Stomach (tissue), 9 donors: ENCODE data around the gene PNPLA5. TPM values are rescaled to one million over a fixed set of nuclear protein-coding genes. Genes with fewer than 3 reads are reported as not detected.

ENCODE experiments used
- DNase-seq, 2 donors: peaks; one replicate each; pipeline versions ENCODE4 v3.0.0 to v3.0.0-alpha.2; 2013 to 2019
- H3K27ac ChIP-seq, 5 donors: fragments of 200-600 bp in 4 of 5; sonication (generic) in 4 of 5; one replicate each; pipeline ENCODE4 v1.5.1; 2013 to 2019; ENCODE audit warnings: mild to moderate bottlenecking in 1 of 5, moderate library complexity in 1 of 5
- H3K27me3 ChIP-seq, 3 donors: fragments of 200-600 bp; sonication (generic); one replicate each; pipeline ENCODE4 v1.5.1; 2017 to 2019; ENCODE audit warnings: mixed run types in 1 of 3
- H3K36me3 ChIP-seq, 4 donors: fragments of 200-600 bp; sonication (generic); 1 replicate in 3 of 4; 2 replicates in 1 of 4; pipeline ENCODE4 v1.5.1; 2016 to 2019
- H3K4me1 ChIP-seq, 4 donors: fragments of 200-600 bp; sonication (generic); one replicate each; pipeline ENCODE4 v1.5.1; 2016 to 2019
- H3K4me3 ChIP-seq, 4 donors: fragments of 200-600 bp; sonication (generic) in 3 of 4; one replicate each; pipeline ENCODE4 v1.5.1; 2016 to 2019; ENCODE audit warnings: mild to moderate bottlenecking in 1 of 4
- H3K9me3 ChIP-seq, 4 donors: fragments of 200-600 bp; sonication (generic); one replicate each; pipeline ENCODE4 v1.5.1; 2016 to 2019
- EP300 ChIP-seq: sonication (generic); formaldehyde crosslinking; IDR thresholded peaks from one replicate; pipeline ENCODE4 v1.6.1; 2017; ENCODE audit warnings: antibody characterized with exemption
- POLR2A ChIP-seq, 4 donors: fragments of 450-650 bp; IDR thresholded peaks; one replicate each; pipeline ENCODE4 v1.6.1; 2016; ENCODE audit warnings: antibody characterized with exemption in 4 of 4, control low read depth in 2 of 4, mild to moderate bottlenecking in 1 of 4, moderate library complexity in 1 of 4
- POLR2AphosphoS5 ChIP-seq, 3 donors: sonication (generic); formaldehyde crosslinking; IDR thresholded peaks; one replicate each; pipeline ENCODE4 v1.6.1; 2016; ENCODE audit warnings: antibody characterized with exemption in 3 of 3
- WGBS, 5 donors: extraction: QIAGEN DNeasy Blood & Tissue Kit in 3 of 5; methylation state at CpG; one replicate each; pipeline versions ENCODE4 v1.1.5 to v1.1.7; 2013 to 2018; 5-methylcytosine and 5-hydroxymethylcytosine counted together
- intact Hi-C: fragments of 100-400 bp; cut with DNase I; formaldehyde crosslinking; loops from one replicate; pipeline ENCODE4 v1.15.1; 2023; ENCODE audit warnings: low total_unique reads
- polyA plus RNA-seq, 3 donors: library from polyadenylated mRNA; stranded (reverse); fragments of 200-250 nt; gene quantifications; one replicate each; pipeline ENCODE4 v1.2.3, GENCODE V29; 2013
- total RNA-seq, 5 donors: library from RNA; depleted of rRNA; stranded (reverse); fragments of >200 nt; gene quantifications; one replicate each; pipeline versions ENCODE4 v1.1.0 to v1.2.3, GENCODE V29; 2014 to 2016
- TF ChIP-seq, protein P1 (sequence below), 7 experiments: fragments of 450-650 bp in 4 of 7; fragments of 200-600 bp in 3 of 7; sonication (generic) in 3 of 7; IDR thresholded peaks; one replicate each; pipeline ENCODE4 v1.5.1; 2016 to 2019; ENCODE audit warnings: antibody characterized with exemption in 7 of 7, control low read depth in 2 of 7, mild to moderate bottlenecking in 1 of 7
- donor health status: healthy with polysubstance abuse.
- donor health status: Bipolar disorder and iron deficiency.
- donor health status: healthy.

The PNPLA5 gene
- total and polyA plus RNA-seq, 8 donors = not detected

DNA sequence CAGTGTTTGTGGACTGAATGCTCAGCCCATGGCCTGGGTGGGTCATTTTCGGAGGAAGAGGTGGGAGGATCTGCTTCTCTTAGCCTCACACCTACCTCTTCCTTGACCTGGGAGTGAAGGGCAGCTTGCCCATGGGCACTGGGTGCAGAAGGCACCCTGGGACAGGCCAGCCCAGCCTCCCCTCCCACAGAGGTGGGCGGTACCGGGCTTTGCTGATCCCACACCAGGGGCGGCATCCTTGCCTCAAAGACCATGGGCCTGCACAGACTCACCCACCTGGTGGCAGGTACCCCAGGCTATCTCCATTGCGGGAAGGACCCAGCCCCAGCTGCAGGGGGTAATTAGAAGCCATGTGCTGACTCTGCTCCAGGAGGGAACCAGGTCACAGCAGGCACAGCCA is 1.5 kb upstream of the PNPLA5 start:
- peaks cover 9 to 16% (median 11%) of the 10 kb centered on the region in 4 donors for H3K4me1 ChIP-seq
- 63 to 85% (median 71%) methylated on average over 4 to 5 of the region's 5 CpGs for WGBS, 5 donors
- intact Hi-C loops = no loop called here
- no peaks in the 10 kb centered on the region for H3K9me3 ChIP-seq
- TF ChIP-seq POLR2AphosphoS5 (IDR thresholded peaks at IDR 0.05) (no peak), EP300 (no peak), POLR2A (IDR thresholded peaks at IDR 0.05) (no peak)
- TF ChIP-seq, protein P1, sequence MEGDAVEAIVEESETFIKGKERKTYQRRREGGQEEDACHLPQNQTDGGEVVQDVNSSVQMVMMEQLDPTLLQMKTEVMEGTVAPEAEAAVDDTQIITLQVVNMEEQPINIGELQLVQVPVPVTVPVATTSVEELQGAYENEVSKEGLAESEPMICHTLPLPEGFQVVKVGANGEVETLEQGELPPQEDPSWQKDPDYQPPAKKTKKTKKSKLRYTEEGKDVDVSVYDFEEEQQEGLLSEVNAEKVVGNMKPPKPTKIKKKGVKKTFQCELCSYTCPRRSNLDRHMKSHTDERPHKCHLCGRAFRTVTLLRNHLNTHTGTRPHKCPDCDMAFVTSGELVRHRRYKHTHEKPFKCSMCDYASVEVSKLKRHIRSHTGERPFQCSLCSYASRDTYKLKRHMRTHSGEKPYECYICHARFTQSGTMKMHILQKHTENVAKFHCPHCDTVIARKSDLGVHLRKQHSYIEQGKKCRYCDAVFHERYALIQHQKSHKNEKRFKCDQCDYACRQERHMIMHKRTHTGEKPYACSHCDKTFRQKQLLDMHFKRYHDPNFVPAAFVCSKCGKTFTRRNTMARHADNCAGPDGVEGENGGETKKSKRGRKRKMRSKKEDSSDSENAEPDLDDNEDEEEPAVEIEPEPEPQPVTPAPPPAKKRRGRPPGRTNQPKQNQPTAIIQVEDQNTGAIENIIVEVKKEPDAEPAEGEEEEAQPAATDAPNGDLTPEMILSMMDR (IDR thresholded peaks at IDR 0.05) = no peak
- H3K27me3 ChIP-seq = peaks cover 24 to 81% (median 51%) of the 10 kb centered on the region in 3 donors
- H3K27ac ChIP-seq = no peak overlapping the region
- H3K4me3 ChIP-seq = no peak overlapping the region
- no peak for DNase-seq
- H3K36me3 ChIP-seq = no peaks in the 10 kb centered on the region

DNA sequence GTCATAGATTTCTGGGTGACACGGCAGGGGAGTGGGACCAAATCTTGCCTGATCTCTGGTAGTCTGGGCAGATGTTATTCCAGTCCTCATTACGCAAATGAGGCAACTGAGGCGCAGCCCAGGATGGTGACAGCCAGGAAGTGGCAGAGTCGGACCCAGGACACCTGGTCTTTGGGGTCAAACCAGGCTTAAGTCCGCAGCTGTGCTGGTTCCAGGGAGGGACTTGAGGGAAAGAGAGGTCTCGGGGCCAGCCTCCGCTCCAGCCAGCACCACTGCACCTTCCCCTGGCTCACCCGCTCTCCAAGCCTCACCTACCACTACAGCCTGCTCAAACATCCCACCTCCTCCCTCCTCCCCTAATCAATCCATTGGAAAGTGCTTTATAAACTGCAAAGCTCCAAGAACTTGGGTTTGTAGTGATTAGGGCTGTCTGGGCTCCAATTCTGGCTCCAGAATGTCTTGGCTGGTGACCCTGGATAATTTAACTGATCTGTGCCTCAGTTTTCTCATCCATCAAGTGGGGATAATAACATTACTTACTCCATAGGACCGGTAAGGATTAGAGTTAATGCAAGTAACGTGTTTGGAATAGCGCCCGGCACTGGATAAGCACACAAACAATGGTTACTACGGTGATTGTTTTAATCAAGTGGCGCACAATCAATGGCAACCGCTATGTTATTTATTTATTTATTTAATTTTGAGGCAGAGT is 526 bp upstream of the PNPLA5 start:
- intact Hi-C loops = no loop called here
- H3K4me1 ChIP-seq = peaks cover 9 to 16% (median 11%) of the 10 kb centered on the region in 4 donors
- no peaks in the 10 kb centered on the region for H3K9me3 ChIP-seq
- 33 to 40% (median 36%) methylated on average over 15 of the region's 15 CpGs for WGBS, 5 donors
- no peak overlapping the region for H3K27ac ChIP-seq
- peaks cover 24 to 86% (median 54%) of the 10 kb centered on the region in 3 donors for H3K27me3 ChIP-seq
- TF ChIP-seq EP300 (no peak), POLR2A (IDR thresholded peaks at IDR 0.05) (no peak), POLR2AphosphoS5 (IDR thresholded peaks at IDR 0.05) (no peak)
- TF ChIP-seq, protein P1 (IDR thresholded peaks at IDR 0.05) = no peak
- H3K4me3 ChIP-seq = no peak overlapping the region
- no peaks in the 10 kb centered on the region for H3K36me3 ChIP-seq
- DNase-seq = no peak

DNA sequence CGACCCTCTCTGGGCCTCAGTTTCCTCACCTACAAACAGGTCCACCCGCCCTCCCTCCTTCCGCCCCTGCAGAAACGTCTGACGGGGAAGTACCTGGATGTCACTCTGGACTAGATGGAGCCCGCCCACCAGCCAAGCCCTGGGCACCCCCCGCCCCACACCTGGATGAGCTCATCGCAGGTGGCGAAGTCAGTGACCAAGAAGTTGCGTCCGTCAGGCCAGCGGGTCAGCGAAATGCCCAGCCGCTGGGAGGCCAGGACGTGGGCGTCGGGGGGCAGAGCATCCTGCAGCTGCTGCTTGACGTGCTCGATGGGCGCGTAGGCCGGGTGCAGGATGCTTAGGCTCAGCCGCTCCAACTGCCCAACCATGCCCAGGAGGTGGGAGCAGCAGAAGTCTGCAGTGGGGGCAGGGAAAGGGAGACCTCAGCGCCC is 897 bp downstream of the PNPLA5 start:
- WGBS, 5 donors = 14 to 39% (median 17%) methylated on average over 4 to 24 of the region's 24 CpGs
- Histone ChIP-seq H3K27ac (no peak overlapping the region), H3K27me3 (peaks cover 24 to 94% (median 64%) of the 10 kb centered on the region in 3 donors), H3K9me3 (no peaks in the 10 kb centered on the region), H3K4me3 (no peak overlapping the region), H3K36me3 (no peaks in the 10 kb centered on the region), H3K4me1 (peaks cover 9 to 16% (median 11%) of the 10 kb centered on the region in 4 donors)
- intact Hi-C loops = no loop called here
- TF ChIP-seq, protein P1 (IDR thresholded peaks at IDR 0.05) = no peak
- DNase-seq = no peak

DNA sequence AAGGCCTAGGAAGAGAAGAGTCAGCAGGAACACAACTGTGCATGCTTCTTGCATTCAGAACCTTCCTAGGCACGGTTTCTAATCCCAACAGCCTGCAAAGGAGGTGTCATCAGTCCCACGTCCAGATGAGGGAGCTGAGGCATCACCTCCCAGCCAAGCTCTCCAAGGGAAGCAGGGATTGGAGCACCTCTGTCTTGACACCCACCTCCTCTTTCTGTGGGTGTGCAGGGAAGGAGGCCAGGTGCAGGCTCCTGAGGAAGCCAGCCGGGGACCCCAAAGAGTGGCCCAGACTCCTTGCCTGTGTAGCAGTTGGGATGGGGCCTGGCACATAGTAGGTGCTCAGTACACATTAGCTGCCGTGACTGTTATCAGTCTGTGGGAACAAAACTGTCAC is 2.0 kb downstream of the PNPLA5 start:
- H3K4me3 ChIP-seq = no peak overlapping the region
- intact Hi-C loops = no loop called here
- H3K27ac ChIP-seq = no peak overlapping the region
- H3K27me3 ChIP-seq = peaks cover 24 to 96% (median 66%) of the 10 kb centered on the region in 3 donors
- TF ChIP-seq EP300 (no peak), POLR2A (IDR thresholded peaks at IDR 0.05) (no peak), POLR2AphosphoS5 (IDR thresholded peaks at IDR 0.05) (no peak)
- TF ChIP-seq, protein P1 (IDR thresholded peaks at IDR 0.05) = no peak
- DNase-seq = no peak
- H3K4me1 ChIP-seq = peaks cover 9 to 16% (median 11%) of the 10 kb centered on the region in 4 donors
- no peaks in the 10 kb centered on the region for H3K9me3 ChIP-seq
- H3K36me3 ChIP-seq = no peaks in the 10 kb centered on the region
- WGBS, 5 donors = 40 to 53% (median 45%) methylated on average over 3 to 4 of the region's 4 CpGs
